SK-N-SH treated with all-trans-retinoic acid at 6 μM for 48 hours (cell line): ENCODE data around the gene IRF5.

Experiments used
- ATAC-seq: fragments of 200-7000 bp; cut with Tn5 transposase; 3 replicates; pipeline ENCODE4 v1.9.1; 2020; ENCODE audit warnings: mild to moderate bottlenecking, moderate library complexity
- ARNTL ChIP-seq: fragments of 450-650 bp; formaldehyde crosslinking; IDR thresholded peaks from 2 replicates; pipeline ENCODE4 v1.5.0; 2020; ENCODE audit warnings: low read depth, mild to moderate bottlenecking, moderate library complexity, borderline replicate concordance
- BACH2 ChIP-seq: fragments of 250-450 bp; sonication (Bioruptor Pico); IDR thresholded peaks from 2 replicates; pipeline ENCODE4 v1.9.0; 2021; ENCODE audit warnings: mild to moderate bottlenecking, borderline replicate concordance
- CSDC2 ChIP-seq: fragments of 250-450 bp; sonication (Bioruptor Pico); IDR thresholded peaks from 2 replicates; pipeline ENCODE4 v1.5.0; 2020; ENCODE audit warnings: mild to moderate bottlenecking, moderate library complexity
- ESRRG ChIP-seq: fragments of 250-450 bp; sonication (Bioruptor Pico); IDR thresholded peaks from 2 replicates; pipeline ENCODE4 v1.6.1; 2021; ENCODE audit warnings: mild to moderate bottlenecking
- GLIS3 ChIP-seq: fragments of 250-450 bp; sonication (Bioruptor Pico); IDR thresholded peaks from 2 replicates; pipeline ENCODE4 v1.5.0; 2020; ENCODE audit warnings: mild to moderate bottlenecking, moderate library complexity
- ISL1 ChIP-seq: fragments of 250-450 bp; sonication (Bioruptor Pico); IDR thresholded peaks from 2 replicates; pipeline ENCODE4 v2.1.2; 2022; ENCODE audit warnings: mild to moderate bottlenecking, moderate library complexity
- OSR1 ChIP-seq: fragments of 250-450 bp; sonication (Bioruptor Pico); IDR thresholded peaks from 2 replicates; pipeline ENCODE4 v1.8.0; 2022; ENCODE audit warnings: moderate library complexity, mild to moderate bottlenecking, inconsistent platforms
- TCF4 ChIP-seq: fragments of 250-450 bp; sonication (Bioruptor Pico); IDR thresholded peaks from 2 replicates; pipeline ENCODE4 v1.8.0; 2021; ENCODE audit warnings: mild to moderate bottlenecking, moderate library complexity, borderline replicate concordance
- TOX ChIP-seq: fragments of 250-450 bp; sonication (Bioruptor Pico); IDR thresholded peaks from 2 replicates; pipeline ENCODE4 v1.8.0; 2021; ENCODE audit warnings: mild to moderate bottlenecking, moderate library complexity, borderline replicate concordance
- ZC3H10 ChIP-seq: fragments of 250-450 bp; sonication (Bioruptor Pico); IDR thresholded peaks from 2 replicates; pipeline ENCODE4 v1.5.1; 2021; ENCODE audit warnings: mild to moderate bottlenecking, moderate library complexity
- ZFP3 ChIP-seq: fragments of 250-450 bp; sonication (Bioruptor Pico); IDR thresholded peaks from 2 replicates; pipeline ENCODE4 v1.5.0; 2020; ENCODE audit warnings: mild to moderate bottlenecking, moderate library complexity
- ZNF565 ChIP-seq: fragments of 450-650 bp; formaldehyde crosslinking; conservative IDR thresholded peaks from 2 replicates; pipeline ENCODE4 v1.5.0; 2020; ENCODE audit warnings: low read depth, mild to moderate bottlenecking, moderate library complexity
- ZNF8 ChIP-seq: fragments of 450-650 bp; formaldehyde crosslinking; IDR thresholded peaks from 2 replicates; pipeline ENCODE4 v1.5.0; 2020; ENCODE audit warnings: mild to moderate bottlenecking, moderate library complexity
- TF ChIP-seq, protein P1 (sequence below): fragments of 250-450 bp; sonication (Bioruptor Pico); IDR thresholded peaks from 2 replicates; pipeline ENCODE4 v1.8.0; 2021; ENCODE audit warnings: low read depth, mild to moderate bottlenecking, moderate library complexity, borderline replicate concordance
- TF ChIP-seq, protein P2 (sequence below): fragments of 250-450 bp; sonication (Bioruptor Pico); IDR thresholded peaks from 2 replicates; pipeline ENCODE4 v1.5.0; 2020; ENCODE audit warnings: mild to moderate bottlenecking, moderate library complexity
- TF ChIP-seq, protein P3 (sequence below): fragments of 250-450 bp; sonication (Bioruptor Pico); IDR thresholded peaks from 2 replicates; pipeline ENCODE4 v1.5.1; 2021; ENCODE audit warnings: mild to moderate bottlenecking, moderate library complexity
- TF ChIP-seq, protein P4 (sequence below): fragments of 250-450 bp; sonication (Bioruptor Pico); IDR thresholded peaks from 2 replicates; pipeline ENCODE4 v1.8.0; 2020; ENCODE audit warnings: mild to moderate bottlenecking, moderate library complexity, borderline replicate concordance

The IRF5 gene

DNA sequence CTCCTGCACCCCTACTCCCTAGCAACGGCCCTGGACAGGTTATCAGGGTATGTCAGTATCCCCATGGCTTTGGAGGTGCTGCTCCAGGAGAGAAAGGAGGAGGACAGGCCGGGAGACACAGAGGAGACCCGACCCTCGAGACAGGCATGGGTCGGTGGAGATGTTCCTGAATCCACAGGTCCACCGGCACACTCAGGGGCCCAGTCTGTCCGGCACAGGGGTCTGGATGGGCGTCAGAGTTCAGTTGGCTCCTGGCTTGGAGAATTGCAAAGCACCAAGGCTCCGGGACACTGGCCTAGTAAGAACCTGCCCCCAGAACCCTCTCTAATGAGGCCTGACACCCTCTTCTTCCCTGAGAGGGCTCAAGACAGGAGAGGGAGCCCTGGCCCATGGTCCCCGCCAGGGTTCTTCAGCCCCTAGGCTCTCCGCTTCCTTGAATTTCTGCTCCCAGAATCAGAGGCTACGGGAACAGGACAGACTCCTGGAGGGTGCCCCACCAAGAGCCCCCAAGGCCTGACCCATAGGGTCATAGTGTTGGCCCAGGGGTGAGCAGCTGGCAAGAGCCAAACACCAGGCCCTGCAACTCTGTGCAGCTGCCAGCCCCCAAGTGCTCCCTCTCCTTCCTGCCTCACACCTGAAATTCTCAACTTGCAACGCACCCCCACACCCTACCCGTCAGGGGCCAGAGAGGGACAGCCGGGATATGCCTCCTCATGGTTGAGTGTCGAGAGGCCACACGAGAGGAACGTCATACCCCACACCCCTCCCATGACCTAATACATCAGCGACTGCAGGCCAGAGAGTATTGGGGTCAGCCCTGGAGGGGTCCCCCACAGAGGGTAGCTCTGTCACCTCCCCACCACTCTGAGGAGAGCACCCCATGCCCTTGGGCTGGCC lies 5.5 kb upstream of the IRF5 start:
- no peak for ATAC-seq
- TF ChIP-seq, protein P1, sequence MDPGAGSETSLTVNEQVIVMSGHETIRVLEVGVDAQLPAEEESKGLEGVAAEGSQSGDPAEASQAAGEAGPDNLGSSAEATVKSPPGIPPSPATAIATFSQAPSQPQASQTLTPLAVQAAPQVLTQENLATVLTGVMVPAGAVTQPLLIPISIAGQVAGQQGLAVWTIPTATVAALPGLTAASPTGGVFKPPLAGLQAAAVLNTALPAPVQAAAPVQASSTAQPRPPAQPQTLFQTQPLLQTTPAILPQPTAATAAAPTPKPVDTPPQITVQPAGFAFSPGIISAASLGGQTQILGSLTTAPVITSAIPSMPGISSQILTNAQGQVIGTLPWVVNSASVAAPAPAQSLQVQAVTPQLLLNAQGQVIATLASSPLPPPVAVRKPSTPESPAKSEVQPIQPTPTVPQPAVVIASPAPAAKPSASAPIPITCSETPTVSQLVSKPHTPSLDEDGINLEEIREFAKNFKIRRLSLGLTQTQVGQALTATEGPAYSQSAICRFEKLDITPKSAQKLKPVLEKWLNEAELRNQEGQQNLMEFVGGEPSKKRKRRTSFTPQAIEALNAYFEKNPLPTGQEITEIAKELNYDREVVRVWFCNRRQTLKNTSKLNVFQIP (CRISPR knock-in tag), result no peak
- no peak for TF ChIP-seq CSDC2 (CRISPR knock-in tag)
- no peak for TF ChIP-seq TOX (CRISPR knock-in tag)
- TF ChIP-seq, protein P2, sequence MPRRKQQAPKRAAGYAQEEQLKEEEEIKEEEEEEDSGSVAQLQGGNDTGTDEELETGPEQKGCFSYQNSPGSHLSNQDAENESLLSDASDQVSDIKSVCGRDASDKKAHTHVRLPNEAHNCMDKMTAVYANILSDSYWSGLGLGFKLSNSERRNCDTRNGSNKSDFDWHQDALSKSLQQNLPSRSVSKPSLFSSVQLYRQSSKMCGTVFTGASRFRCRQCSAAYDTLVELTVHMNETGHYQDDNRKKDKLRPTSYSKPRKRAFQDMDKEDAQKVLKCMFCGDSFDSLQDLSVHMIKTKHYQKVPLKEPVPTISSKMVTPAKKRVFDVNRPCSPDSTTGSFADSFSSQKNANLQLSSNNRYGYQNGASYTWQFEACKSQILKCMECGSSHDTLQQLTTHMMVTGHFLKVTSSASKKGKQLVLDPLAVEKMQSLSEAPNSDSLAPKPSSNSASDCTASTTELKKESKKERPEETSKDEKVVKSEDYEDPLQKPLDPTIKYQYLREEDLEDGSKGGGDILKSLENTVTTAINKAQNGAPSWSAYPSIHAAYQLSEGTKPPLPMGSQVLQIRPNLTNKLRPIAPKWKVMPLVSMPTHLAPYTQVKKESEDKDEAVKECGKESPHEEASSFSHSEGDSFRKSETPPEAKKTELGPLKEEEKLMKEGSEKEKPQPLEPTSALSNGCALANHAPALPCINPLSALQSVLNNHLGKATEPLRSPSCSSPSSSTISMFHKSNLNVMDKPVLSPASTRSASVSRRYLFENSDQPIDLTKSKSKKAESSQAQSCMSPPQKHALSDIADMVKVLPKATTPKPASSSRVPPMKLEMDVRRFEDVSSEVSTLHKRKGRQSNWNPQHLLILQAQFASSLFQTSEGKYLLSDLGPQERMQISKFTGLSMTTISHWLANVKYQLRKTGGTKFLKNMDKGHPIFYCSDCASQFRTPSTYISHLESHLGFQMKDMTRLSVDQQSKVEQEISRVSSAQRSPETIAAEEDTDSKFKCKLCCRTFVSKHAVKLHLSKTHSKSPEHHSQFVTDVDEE, result no peak

DNA sequence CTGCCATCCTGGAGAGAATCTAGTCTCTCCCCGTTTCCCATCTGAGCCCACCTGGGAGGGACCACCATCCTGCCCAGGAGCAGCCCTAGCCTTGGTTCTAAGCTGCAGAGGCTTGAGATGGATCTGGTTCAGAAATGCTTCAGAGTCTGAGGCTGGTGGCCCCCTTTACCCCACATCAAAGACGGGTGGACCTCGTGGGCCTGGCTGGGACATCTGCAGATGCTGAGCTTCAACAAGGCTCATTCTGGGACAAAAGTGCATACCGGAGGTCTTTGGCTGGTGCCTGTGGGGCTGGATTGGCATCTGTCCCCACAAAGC lies 4.9 kb upstream of the IRF5 start:
- TF ChIP-seq, protein P2, result no peak
- TF ChIP-seq ZNF565 (CRISPR knock-in tag), result no peak
- no peak for TF ChIP-seq ZNF8 (CRISPR knock-in tag)
- TF ChIP-seq, protein P3, sequence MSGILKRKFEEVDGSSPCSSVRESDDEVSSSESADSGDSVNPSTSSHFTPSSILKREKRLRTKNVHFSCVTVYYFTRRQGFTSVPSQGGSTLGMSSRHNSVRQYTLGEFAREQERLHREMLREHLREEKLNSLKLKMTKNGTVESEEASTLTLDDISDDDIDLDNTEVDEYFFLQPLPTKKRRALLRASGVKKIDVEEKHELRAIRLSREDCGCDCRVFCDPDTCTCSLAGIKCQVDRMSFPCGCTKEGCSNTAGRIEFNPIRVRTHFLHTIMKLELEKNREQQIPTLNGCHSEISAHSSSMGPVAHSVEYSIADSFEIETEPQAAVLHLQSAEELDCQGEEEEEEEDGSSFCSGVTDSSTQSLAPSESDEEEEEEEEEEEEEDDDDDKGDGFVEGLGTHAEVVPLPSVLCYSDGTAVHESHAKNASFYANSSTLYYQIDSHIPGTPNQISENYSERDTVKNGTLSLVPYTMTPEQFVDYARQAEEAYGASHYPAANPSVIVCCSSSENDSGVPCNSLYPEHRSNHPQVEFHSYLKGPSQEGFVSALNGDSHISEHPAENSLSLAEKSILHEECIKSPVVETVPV (CRISPR knock-in tag), result no peak
- TF ChIP-seq GLIS3 (CRISPR knock-in tag), result no peak
- TF ChIP-seq, protein P1 (CRISPR knock-in tag), result no peak
- TF ChIP-seq BACH2 (CRISPR knock-in tag), result no peak
- TF ChIP-seq TCF4, result no peak
- TF ChIP-seq ZC3H10 (CRISPR knock-in tag), result no peak
- no peak for TF ChIP-seq ARNTL (CRISPR knock-in tag)
- TF ChIP-seq ZFP3 (CRISPR knock-in tag), result no peak
- no peak for TF ChIP-seq ISL1
- no peak for TF ChIP-seq OSR1 (CRISPR knock-in tag)
- TF ChIP-seq ESRRG (CRISPR knock-in tag), result no peak
- TF ChIP-seq, protein P4, sequence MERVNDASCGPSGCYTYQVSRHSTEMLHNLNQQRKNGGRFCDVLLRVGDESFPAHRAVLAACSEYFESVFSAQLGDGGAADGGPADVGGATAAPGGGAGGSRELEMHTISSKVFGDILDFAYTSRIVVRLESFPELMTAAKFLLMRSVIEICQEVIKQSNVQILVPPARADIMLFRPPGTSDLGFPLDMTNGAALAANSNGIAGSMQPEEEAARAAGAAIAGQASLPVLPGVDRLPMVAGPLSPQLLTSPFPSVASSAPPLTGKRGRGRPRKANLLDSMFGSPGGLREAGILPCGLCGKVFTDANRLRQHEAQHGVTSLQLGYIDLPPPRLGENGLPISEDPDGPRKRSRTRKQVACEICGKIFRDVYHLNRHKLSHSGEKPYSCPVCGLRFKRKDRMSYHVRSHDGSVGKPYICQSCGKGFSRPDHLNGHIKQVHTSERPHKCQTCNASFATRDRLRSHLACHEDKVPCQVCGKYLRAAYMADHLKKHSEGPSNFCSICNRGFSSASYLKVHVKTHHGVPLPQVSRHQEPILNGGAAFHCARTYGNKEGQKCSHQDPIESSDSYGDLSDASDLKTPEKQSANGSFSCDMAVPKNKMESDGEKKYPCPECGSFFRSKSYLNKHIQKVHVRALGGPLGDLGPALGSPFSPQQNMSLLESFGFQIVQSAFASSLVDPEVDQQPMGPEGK, result no peak
- no peak for ATAC-seq
